ENCODE results near the gene SERP1.

Gene SERP1

GRCh38 chr3:150495149-150495548, 51.1 kb downstream of the SERP1 start:
- no peak for DNase-seq (ENCODE audit: extremely low spot score)
- TF ChIP-seq BHLHE40 (IDR thresholded peaks at IDR 0.05; ENCODE audit: borderline replicate concordance), result no peak
- no peak for TF ChIP-seq ELF4 (IDR thresholded peaks at IDR 0.05)
- ChIA-PET CTCF (interaction anchor here (0.6 to 1.8 kb wide), 15 partner anchors 9 to 449 kb away, joined by 3 to 7 read pairs (median 3); no protein-coding TSS in a partner anchor), POLR2A (interaction anchor here (2.2 kb wide), 1 partner anchor 85 kb away, joined by 12 read pairs; no protein-coding TSS in a partner anchor)

GRCh38 chr3:150494411-150494977, 51.8 kb downstream of the SERP1 start:
- TF ChIP-seq FOXK2 (IDR thresholded peaks at IDR 0.05), result no peak
- TF ChIP-seq ARNT (IDR thresholded peaks at IDR 0.05), result no peak
- no peak for TF ChIP-seq L3MBTL2 (conservative IDR thresholded peaks at IDR 0.05)
- no peak for TF ChIP-seq ELF4 (IDR thresholded peaks at IDR 0.05)
- TF ChIP-seq NFRKB (IDR thresholded peaks at IDR 0.05), result no peak
- TF ChIP-seq HDGF (IDR thresholded peaks at IDR 0.05; ENCODE audit: borderline replicate concordance), result no peak
- no peak for TF ChIP-seq BHLHE40 (IDR thresholded peaks at IDR 0.05; ENCODE audit: borderline replicate concordance)
- DNase-seq (ENCODE audit: extremely low spot score), result no peak
- POLR2A ChIA-PET, result interaction anchor here (2.2 kb wide), 1 partner anchor 84 kb away, joined by 12 read pairs; no protein-coding TSS in a partner anchor
- CTCF ChIA-PET, result interaction anchor here (0.7 to 1.8 kb wide), 5 partner anchors 9 to 266 kb away, joined by 3 to 7 read pairs (median 3); no protein-coding TSS in a partner anchor
